GM18520 (cell line): ENCODE data around the gene SOX14.

ENCODE experiments used
- ATAC-seq: cut with Tn5 transposase; IDR thresholded peaks from one replicate; pipeline ENCODE4 v1.9.1; 2021; ENCODE audit not compliant: unreplicated experiment

The SOX14 gene

GRCh38 chr3:137767538-137768360, 3.6 kb downstream of the SOX14 start:
- no peak for ATAC-seq

- no peak for ATAC-seq
Observed at GRCh38 chr3:137768361-137769321, 4.5 kb downstream of the SOX14 start.

- ATAC-seq = no peak
Observed at GRCh38 chr3:137769322-137770065, 5.4 kb downstream of the SOX14 start.

DNA sequence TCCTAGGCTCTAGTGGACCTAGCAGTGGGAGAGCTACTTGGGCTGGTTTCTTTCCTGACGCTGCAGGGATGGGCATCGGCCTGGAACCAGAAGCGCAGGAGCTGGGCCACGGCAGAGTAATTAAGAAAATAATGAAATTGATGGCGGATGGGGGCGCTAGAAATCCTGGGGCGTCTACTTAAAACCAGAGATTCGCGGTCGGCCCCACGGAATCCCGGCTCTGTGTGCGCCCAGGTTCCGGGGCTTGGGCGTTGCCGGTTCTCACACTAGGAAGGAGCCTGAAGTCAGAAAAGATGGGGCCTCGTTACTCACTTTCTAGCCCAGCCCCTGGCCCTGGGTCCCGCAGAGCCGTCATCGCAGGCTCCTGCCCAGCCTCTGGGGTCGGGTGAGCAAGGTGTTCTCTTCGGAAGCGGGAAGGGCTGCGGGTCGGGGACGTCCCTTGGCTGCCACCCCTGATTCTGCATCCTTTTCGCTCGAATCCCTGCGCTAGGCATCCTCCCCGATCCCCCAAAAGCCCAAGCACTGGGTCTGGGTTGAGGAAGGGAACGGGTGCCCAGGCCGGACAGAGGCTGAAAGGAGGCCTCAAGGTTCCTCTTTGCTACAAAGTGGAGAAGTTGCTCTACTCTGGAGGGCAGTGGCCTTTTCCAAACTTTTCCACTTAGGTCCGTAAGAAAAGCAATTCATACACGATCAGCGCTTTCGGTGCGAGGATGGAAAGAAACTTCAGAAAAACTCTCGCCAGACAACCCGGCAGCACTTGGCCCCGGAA, 6.1 kb downstream of the SOX14 start:
- no peak for ATAC-seq

DNA sequence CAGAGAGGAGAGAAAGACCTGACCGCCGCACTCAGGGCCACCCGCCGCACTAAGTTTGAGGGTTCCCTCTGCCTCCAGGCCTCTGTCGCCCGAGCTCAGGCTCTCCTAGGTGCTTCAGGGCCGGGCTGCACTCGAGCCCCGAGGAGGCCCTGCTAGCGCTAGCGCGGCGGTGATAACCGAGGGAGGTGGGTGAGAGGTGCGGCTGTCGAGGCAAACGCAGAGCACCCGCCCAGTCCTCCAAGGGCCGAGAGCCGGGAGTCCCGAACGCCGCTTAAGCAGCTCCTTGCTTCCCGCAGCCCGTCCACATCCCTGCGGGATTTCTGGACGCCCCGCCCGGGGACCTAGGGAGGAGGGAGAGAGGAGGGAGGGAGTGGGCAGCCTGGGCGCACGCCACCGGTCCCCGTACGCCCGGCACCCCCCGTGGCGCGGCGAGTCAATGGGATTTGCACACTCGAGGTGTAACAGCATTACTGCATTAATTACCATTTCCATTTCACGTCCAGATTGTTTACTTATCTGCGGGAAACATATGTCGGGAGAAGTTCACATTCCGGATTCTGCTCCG, 6.8 kb downstream of the SOX14 start:
- ATAC-seq = no peak

- ATAC-seq = no peak
Observed at GRCh38 chr3:137771401-137772213, 7.5 kb downstream of the SOX14 start.

GRCh38 chr3:137772214-137772955, 8.3 kb downstream of the SOX14 start:
- no peak for ATAC-seq

DNA sequence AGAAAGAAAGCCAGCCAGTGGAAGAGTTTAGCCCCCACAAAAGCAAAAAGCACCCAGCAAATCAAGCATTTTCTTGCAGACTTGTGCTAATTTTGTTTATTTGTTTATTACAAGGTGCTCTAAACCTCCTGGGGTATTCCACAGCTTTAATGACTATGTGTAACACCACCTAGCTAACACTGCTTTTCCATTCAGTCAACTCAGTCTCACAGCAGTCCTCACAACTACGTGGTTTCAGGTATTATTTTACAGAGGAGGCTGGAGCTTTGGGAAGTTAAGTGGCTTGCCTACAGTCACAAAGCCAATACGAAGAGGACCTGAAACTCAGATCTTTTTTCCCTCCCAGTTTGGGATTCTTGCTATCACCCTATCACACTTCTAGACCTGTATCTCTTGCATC, 14.8 kb downstream of the SOX14 start:
- no peak for ATAC-seq

- ATAC-seq = no peak
Observed at GRCh38 chr3:137787529-137787928, 23.4 kb downstream of the SOX14 start.

- no peak for ATAC-seq
Observed at GRCh38 chr3:137789236-137789635, 25.1 kb downstream of the SOX14 start.

DNA sequence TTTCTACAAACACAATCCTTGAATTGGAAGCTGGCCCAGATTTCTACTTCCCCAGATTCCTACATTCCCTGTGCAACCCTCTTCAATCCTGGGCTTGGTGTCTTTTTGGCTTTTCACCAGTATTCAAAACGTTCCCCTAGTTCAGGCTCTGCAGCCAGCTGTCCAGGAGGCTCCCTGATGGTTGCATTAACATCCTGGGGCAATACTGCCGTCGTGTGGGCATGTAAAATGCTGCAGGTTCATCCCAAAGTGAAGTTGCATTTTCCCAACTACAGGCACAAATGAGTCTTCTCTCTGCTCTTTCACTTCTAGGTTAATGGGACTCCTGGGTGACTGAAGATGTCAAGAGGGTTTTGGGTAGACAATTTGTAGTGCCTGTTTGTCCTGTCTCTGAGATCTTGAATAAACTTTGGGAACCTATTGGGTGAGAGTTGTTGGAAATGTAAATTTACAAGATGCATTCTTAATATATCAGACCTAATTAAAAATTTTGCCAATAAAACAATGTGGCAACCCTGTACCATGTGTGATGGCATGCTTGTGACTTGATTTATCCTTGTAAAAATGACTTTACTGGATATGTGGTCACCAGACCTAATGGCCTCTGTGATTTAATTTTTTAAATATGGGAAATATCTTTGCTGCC, 28.6 kb downstream of the SOX14 start:
- ATAC-seq = no peak

- no peak for ATAC-seq
Observed at GRCh38 chr3:137796993-137797392, 32.9 kb downstream of the SOX14 start.

DNA sequence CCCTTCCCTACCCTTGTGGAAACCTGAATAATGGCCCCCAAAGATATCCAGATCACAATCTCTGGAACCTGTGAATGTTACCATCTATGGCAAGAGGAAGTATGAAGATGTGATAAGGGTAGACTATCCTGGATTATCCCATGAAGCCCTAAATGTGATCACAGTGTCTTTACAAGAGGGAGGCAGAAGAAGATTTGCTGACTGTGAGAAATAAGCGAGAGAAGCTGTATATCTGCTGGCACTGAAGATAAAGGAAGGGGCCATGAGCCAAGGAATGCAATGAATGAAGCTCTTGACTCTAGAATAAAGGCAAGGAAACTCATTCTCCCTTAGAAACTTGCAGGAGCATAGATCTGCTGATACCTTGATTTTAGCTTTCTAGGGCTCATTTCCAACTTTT, 39.1 kb downstream of the SOX14 start:
- ATAC-seq = no peak

GRCh38 chr3:137807998-137808397, 43.9 kb downstream of the SOX14 start:
- ATAC-seq = no peak

DNA sequence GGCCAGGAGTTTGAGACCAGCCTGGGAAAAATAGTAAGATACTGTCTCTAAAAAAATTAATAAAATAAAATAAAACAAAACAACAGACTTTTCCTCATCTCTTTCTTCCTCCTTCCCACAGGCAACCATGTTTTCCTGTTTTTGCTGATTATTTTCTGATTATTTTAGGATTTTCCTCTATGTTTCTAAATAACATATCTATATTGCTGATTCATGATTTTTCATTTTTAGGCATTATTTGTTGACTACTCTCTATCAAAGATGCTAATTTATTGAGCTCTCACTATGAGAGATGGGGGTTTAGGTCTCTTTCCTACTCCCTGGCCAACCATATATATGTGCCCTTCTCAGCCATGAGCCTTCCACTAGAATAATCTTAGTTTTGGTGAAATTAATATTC, 45.4 kb downstream of the SOX14 start:
- ATAC-seq = no peak

GRCh38 chr3:137812023-137812422, 47.9 kb downstream of the SOX14 start:
- ATAC-seq = no peak

- ATAC-seq = no peak
Observed at GRCh38 chr3:137815251-137815650, 51.1 kb downstream of the SOX14 start.
